Right atrium auricular region (tissue), 2 donors: ENCODE results near the gene CEP128. TPM values are rescaled to one million over a fixed set of nuclear protein-coding genes. Genes with fewer than 3 reads are reported as not detected.

Source experiments
- DNase-seq: peaks from one replicate; pipeline ENCODE4 v3.0.0-alpha.2; 2019; ENCODE audit warnings: low spot score
- H3K27ac ChIP-seq, 2 donors: fragments of 200-600 bp; sonication (generic); 1 replicate in 1 of 2; 2 replicates in 1 of 2; pipeline ENCODE4 v1.5.1; 2016 to 2019
- H3K27me3 ChIP-seq, 2 donors: fragments of 200-600 bp; sonication (generic); one replicate each; pipeline versions ENCODE4 v1.5.1 to v1.6.0; 2017 to 2019
- H3K36me3 ChIP-seq: fragments of 200-600 bp; sonication (generic); one replicate; pipeline ENCODE4 v1.5.1; 2016
- H3K4me1 ChIP-seq, 2 donors: fragments of 200-600 bp; sonication (generic); one replicate each; pipeline versions ENCODE4 v1.5.1 to v1.6.0; 2017 to 2019
- H3K4me3 ChIP-seq, 2 donors: fragments of 200-600 bp; sonication (generic); 1 replicate in 1 of 2; 2 replicates in 1 of 2; pipeline ENCODE4 v1.5.1; 2017 to 2019; ENCODE audit warnings: mild to moderate bottlenecking in 1 of 2, moderate library complexity in 1 of 2
- H3K9me3 ChIP-seq, 2 donors: fragments of 200-600 bp; sonication (generic); one replicate each; pipeline ENCODE4 v1.5.1; 2019
- CTCF ChIP-seq, 2 donors: fragments of 200-600 bp; sonication (generic); IDR thresholded peaks; one replicate each; pipeline ENCODE4 v1.5.1; 2019; ENCODE audit warnings: antibody characterized with exemption in 2 of 2
- total RNA-seq, 2 donors: library from RNA; depleted of rRNA; stranded (reverse); fragments of >200 nt; gene quantifications; one replicate each; pipeline ENCODE4 v1.1.0, GENCODE V29; 2016

Gene CEP128
- total RNA-seq, 2 donors from 2014 or later: 1.3 to 2.7 TPM

- Histone ChIP-seq H3K9me3 (no peaks in the 10 kb centered on the region), H3K4me3 (no peak overlapping the region), H3K36me3 (no peaks in the 10 kb centered on the region), H3K4me1 (no peaks in the 10 kb centered on the region), H3K27ac (no peak overlapping the region), H3K27me3 (no peaks in the 10 kb centered on the region)
- no peak for TF ChIP-seq CTCF (IDR thresholded peaks at IDR 0.05)
- no peak for DNase-seq
Measured at GRCh38 chr14:80464531-80465149, 476.9 kb downstream of the CEP128 start.

- Histone ChIP-seq H3K9me3 (no peaks in the 10 kb centered on the region), H3K27ac (no peak overlapping the region), H3K36me3 (no peaks in the 10 kb centered on the region), H3K27me3 (no peaks in the 10 kb centered on the region), H3K4me3 (no peak overlapping the region), H3K4me1 (no peaks in the 10 kb centered on the region)
- no peak for DNase-seq
- TF ChIP-seq CTCF (IDR thresholded peaks at IDR 0.05): no peak
Measured at GRCh38 chr14:80456209-80456608, 485.3 kb downstream of the CEP128 start.

GRCh38 chr14:80455031-80455430, 486.5 kb downstream of the CEP128 start:
- no peak for TF ChIP-seq CTCF (IDR thresholded peaks at IDR 0.05)
- Histone ChIP-seq H3K9me3 (no peaks in the 10 kb centered on the region), H3K27me3 (no peaks in the 10 kb centered on the region), H3K27ac (no peak overlapping the region), H3K36me3 (no peaks in the 10 kb centered on the region), H3K4me3 (no peak overlapping the region), H3K4me1 (no peaks in the 10 kb centered on the region)
- DNase-seq: no peak

GRCh38 chr14:80448267-80448666, 493.3 kb downstream of the CEP128 start:
- Histone ChIP-seq H3K4me1 (no peaks in the 10 kb centered on the region), H3K27me3 (no peaks in the 10 kb centered on the region), H3K27ac (no peak overlapping the region), H3K9me3 (no peaks in the 10 kb centered on the region), H3K4me3 (no peak overlapping the region), H3K36me3 (no peaks in the 10 kb centered on the region)
- no peak for DNase-seq
- TF ChIP-seq CTCF (IDR thresholded peaks at IDR 0.05): no peak

- no peak for TF ChIP-seq CTCF (IDR thresholded peaks at IDR 0.05)
- H3K27ac ChIP-seq: no peak overlapping the region
Measured at GRCh38 chr14:80447392-80447791, 494.1 kb downstream of the CEP128 start.

More at GRCh38 chr14:80447392-80447791, 494.1 kb downstream of the CEP128 start:
- Histone ChIP-seq H3K36me3 (no peaks in the 10 kb centered on the region), H3K4me1 (no peaks in the 10 kb centered on the region), H3K9me3 (no peaks in the 10 kb centered on the region), H3K27me3 (no peaks in the 10 kb centered on the region), H3K4me3 (no peak overlapping the region)
- DNase-seq: no peak

Other genes starting within 250 kb of the CEP128 start
- gene TSHR, start 13.9 kb upstream of the CEP128 start, total RNA-seq: not detected